ENCODE data around the gene RAB7B.

The RAB7B gene

DNA sequence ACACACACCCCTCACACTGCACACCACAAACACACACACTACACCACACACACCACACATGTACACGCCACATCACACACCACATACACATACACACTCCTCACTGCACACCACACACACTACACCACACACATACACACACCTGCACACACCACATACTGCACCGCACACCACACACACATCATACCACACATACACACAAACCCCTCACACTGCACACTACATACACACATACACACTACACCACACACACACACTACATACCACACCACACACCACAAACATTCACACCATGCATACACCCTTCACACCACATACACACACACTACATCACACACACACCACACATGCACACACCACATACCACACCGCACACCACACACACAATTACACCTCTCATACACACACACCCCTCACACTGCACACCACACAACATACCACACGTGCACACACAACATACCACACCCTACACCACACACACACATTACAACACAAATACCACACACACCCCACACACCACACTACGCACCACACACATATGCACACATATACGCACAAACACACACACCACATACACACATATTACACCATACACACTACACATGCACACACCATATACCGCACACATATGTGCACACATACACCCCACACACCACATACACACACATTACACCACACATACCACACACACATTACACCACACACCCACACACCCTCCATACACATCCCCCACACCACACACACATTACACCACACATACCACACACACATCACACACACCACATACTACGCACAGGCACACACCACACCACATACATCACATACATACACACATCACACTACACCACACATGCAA is 29.6 kb downstream of the RAB7B start:
- no peaks in the 10 kb centered on the region for H3F3A ChIP-seq (ENCODE audit: insufficient read depth, low read length)
- H3K9me3 ChIP-seq (replicated peaks; ENCODE audit: insufficient read depth, low read length), result no peaks in the 10 kb centered on the region
- H3K4me3 ChIP-seq (ENCODE audit: low read length), result no peak overlapping the region
- no peak overlapping the region for H3K4me2 ChIP-seq (ENCODE audit: low read depth, low read length)
- no peaks in the 10 kb centered on the region for H3K36me3 ChIP-seq (replicated peaks; ENCODE audit: insufficient read depth, low read length)
- no peaks in the 10 kb centered on the region for H3K9me2 ChIP-seq (replicated peaks; ENCODE audit: insufficient read depth, low read length)
- H3K27me3 ChIP-seq (replicated peaks; ENCODE audit: insufficient read depth, low read length), result no peaks in the 10 kb centered on the region
- no peak overlapping the region for H2AFZ ChIP-seq (ENCODE audit: low read length)
- H3K79me2 ChIP-seq (ENCODE audit: low read length), result no peaks in the 10 kb centered on the region
- TF ChIP-seq EZH2phosphoT487 (IDR thresholded peaks at IDR 0.05; ENCODE audit: low read length) (no peak), EZH2 (optimal IDR thresholded peaks at IDR 0.05; ENCODE audit: low read depth, low read length) (no peak)
- TF ChIP-seq, protein P1, sequence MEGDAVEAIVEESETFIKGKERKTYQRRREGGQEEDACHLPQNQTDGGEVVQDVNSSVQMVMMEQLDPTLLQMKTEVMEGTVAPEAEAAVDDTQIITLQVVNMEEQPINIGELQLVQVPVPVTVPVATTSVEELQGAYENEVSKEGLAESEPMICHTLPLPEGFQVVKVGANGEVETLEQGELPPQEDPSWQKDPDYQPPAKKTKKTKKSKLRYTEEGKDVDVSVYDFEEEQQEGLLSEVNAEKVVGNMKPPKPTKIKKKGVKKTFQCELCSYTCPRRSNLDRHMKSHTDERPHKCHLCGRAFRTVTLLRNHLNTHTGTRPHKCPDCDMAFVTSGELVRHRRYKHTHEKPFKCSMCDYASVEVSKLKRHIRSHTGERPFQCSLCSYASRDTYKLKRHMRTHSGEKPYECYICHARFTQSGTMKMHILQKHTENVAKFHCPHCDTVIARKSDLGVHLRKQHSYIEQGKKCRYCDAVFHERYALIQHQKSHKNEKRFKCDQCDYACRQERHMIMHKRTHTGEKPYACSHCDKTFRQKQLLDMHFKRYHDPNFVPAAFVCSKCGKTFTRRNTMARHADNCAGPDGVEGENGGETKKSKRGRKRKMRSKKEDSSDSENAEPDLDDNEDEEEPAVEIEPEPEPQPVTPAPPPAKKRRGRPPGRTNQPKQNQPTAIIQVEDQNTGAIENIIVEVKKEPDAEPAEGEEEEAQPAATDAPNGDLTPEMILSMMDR (IDR thresholded peaks at IDR 0.05; ENCODE audit: low read length), result no peak
- no peak overlapping the region for H3K9ac ChIP-seq (ENCODE audit: low read length)
- no peak for DNase-seq
- no peak overlapping the region for H3K27ac ChIP-seq (ENCODE audit: low read length)
- H4K20me1 ChIP-seq (ENCODE audit: insufficient read depth, low read length), result no peaks in the 10 kb centered on the region
- H3K4me1 ChIP-seq (ENCODE audit: low read length), result no peaks in the 10 kb centered on the region

DNA sequence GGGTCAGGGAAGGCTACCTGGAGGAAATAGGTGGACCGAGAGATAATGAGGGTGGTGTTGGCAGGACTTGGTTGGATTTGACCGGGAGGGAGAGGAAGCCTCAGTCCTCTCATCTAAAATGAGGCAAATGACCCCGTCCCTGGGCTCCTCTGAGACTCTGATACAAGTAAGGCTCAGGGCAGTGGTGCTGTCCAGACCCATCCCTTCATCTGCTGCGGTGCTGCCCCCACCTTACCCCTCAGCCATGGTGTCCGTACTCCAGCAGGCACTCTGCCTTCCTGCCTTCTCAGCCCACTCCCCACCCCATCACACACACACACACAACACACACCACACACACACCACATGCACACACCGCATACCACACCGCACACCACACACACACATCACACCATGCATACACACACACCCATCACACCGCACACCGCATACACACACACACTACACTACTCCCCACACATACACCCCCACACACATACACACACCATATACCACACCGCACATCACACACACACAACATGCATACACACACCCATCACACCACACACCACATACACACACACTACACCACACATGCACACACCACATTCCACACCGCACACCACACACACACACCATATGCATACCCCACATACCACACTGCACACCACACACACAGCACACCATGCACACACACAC is 30.6 kb downstream of the RAB7B start:
- H3F3A ChIP-seq (ENCODE audit: insufficient read depth, low read length), result no peaks in the 10 kb centered on the region
- H2AFZ ChIP-seq (ENCODE audit: low read length), result no peak overlapping the region
- H3K4me3 ChIP-seq (ENCODE audit: low read length), result no peak overlapping the region
- no peaks in the 10 kb centered on the region for H3K27me3 ChIP-seq (replicated peaks; ENCODE audit: insufficient read depth, low read length)
- H3K9me3 ChIP-seq (replicated peaks; ENCODE audit: insufficient read depth, low read length), result no peaks in the 10 kb centered on the region
- no peaks in the 10 kb centered on the region for H4K20me1 ChIP-seq (ENCODE audit: insufficient read depth, low read length)
- no peak overlapping the region for H3K9ac ChIP-seq (ENCODE audit: low read length)
- no peaks in the 10 kb centered on the region for H3K4me1 ChIP-seq (ENCODE audit: low read length)
- no peaks in the 10 kb centered on the region for H3K36me3 ChIP-seq (replicated peaks; ENCODE audit: insufficient read depth, low read length)
- no peaks in the 10 kb centered on the region for H3K79me2 ChIP-seq (ENCODE audit: low read length)
- no peak for DNase-seq
- no peak overlapping the region for H3K4me2 ChIP-seq (ENCODE audit: low read depth, low read length)
- H3K27ac ChIP-seq (ENCODE audit: low read length), result no peak overlapping the region
- H3K9me2 ChIP-seq (replicated peaks; ENCODE audit: insufficient read depth, low read length), result no peaks in the 10 kb centered on the region
- TF ChIP-seq EZH2phosphoT487 (IDR thresholded peaks at IDR 0.05; ENCODE audit: low read length), result no peak
- TF ChIP-seq, protein P1 (IDR thresholded peaks at IDR 0.05; ENCODE audit: low read length), result no peak
- TF ChIP-seq EZH2 (optimal IDR thresholded peaks at IDR 0.05; ENCODE audit: low read depth, low read length), result no peak

DNA sequence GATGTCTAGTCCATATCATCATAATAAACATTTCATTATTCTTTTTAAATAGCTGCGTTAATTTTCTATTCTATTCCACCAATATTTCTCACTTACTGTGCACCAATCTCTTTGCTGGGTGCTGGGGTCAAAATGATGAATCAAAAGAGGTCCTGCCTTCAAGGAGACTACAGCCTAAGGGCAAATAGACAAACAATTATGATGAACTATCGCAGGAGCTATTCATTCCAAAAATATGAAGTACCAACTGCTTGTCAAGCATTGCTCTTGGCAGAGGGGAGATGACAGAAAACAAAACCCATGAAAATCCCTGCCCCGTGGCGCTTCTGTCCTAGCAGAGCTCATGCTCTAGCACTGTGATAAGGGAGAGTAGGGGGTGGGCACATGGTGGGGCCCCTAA is 31.1 kb downstream of the RAB7B start:
- no peaks in the 10 kb centered on the region for H4K20me1 ChIP-seq (ENCODE audit: insufficient read depth, low read length)
- no peaks in the 10 kb centered on the region for H3K4me1 ChIP-seq (ENCODE audit: low read length)
- H3K36me3 ChIP-seq (replicated peaks; ENCODE audit: insufficient read depth, low read length), result no peaks in the 10 kb centered on the region
- H3K9ac ChIP-seq (ENCODE audit: low read length), result no peak overlapping the region
- no peak for TF ChIP-seq EZH2 (optimal IDR thresholded peaks at IDR 0.05; ENCODE audit: low read depth, low read length)
- TF ChIP-seq EZH2phosphoT487 (IDR thresholded peaks at IDR 0.05; ENCODE audit: low read length), result no peak
- TF ChIP-seq, protein P1 (IDR thresholded peaks at IDR 0.05; ENCODE audit: low read length), result no peak
- H2AFZ ChIP-seq (ENCODE audit: low read length), result no peak overlapping the region
- H3K9me3 ChIP-seq (replicated peaks; ENCODE audit: insufficient read depth, low read length), result no peaks in the 10 kb centered on the region
- no peak overlapping the region for H3K4me3 ChIP-seq (ENCODE audit: low read length)
- H3K4me2 ChIP-seq (ENCODE audit: low read depth, low read length), result no peak overlapping the region
- H3K79me2 ChIP-seq (ENCODE audit: low read length), result no peaks in the 10 kb centered on the region
- H3K27me3 ChIP-seq (replicated peaks; ENCODE audit: insufficient read depth, low read length), result no peaks in the 10 kb centered on the region
- no peaks in the 10 kb centered on the region for H3F3A ChIP-seq (ENCODE audit: insufficient read depth, low read length)
- H3K27ac ChIP-seq (ENCODE audit: low read length), result no peak overlapping the region
- DNase-seq, result no peak
- H3K9me2 ChIP-seq (replicated peaks; ENCODE audit: insufficient read depth, low read length), result no peaks in the 10 kb centered on the region

Data from MM.1S (cell line).